Stimulated activated CD4-positive, alpha-beta T cell treated with anti-CD3 and anti-CD28 coated beads, Interleukin-4, amount 100 ng/mL, for 1 hour (primary cell): ENCODE measurements around the gene CELF3.

Experiments used
- DNase-seq: peaks from one replicate; pipeline ENCODE4 v3.0.0-alpha.2; 2020

The CELF3 gene

DNA sequence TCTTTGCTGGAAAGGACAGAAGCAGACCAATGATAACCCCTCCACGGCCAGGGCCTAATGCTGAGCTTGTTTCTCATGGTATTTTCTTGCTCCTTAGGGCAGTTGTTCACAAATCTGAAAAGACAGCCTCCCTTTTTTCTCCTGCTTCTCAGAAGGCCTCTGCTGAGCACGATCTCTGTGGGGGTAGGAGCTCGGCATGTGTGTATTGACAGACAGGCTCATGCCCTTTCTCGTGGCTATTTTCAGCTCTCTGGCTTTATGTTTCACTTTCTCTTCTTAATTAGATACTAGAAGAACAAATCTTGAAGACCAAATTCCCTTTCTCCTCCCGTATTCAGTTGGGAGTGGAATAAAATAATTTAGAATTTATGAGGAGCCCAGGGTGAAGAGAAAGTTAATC is 4.0 kb upstream of the CELF3 start:
- DNase-seq = no peak

DNA sequence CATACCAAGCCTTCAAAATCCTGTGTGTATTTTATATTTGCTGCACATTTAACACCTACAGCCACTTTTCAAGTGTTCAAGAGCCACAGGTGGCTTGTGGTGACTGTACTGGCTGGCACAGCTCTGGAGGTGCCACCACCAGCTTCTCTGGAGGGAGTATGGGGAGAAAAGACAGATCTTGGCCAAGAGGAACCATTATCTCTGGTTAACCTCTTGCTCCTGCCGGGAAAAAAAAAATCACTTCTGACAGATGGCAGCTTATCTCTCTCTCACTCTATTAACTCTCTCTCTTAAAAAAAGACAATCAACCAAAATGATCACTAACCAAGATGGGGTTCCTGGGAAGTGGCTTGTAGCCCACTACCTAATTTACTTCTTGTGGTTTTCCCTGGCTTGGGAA is 3.5 kb upstream of the CELF3 start:
- DNase-seq = no peak

DNA sequence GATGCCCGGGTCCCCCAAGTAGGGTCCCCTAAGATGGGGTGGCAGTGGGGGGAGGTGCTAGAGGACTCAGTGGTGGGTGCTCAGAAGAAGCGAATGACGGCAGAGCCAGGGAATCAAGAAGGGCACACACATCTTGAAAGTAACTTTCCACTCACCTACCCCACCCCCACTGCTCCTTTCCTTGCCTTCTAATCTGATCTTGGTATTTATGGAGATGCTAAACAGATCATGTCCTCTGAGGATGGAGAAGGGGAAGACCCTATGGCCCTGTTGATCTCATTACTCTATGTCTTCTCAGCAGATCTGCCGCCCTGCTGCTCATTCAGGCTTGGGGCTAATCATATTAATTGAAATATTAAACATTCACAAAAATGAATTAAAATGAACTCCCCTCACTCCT is 2.1 kb upstream of the CELF3 start:
- DNase-seq = no peak

DNA sequence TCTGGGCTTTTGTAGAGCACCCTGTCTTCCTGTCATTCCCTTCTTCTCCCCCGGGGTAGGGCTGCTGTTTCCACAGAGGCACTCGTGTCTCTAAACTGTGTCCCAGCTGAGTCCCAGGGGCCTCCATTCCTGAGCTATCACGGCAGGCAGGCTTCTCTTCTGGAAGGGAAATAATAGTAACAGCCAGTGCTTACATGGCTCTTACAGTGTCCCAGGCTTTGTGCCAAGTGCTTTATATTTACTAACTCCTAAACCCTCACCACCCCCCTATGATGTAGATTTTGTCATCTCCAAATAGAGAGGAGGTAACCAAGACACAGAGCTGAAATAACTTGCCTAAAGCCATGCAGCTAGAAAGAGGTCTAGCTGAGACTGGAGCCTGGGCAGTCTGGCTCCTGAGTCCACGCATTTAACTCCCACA is 1.4 kb upstream of the CELF3 start:
- DNase-seq = no peak

DNA sequence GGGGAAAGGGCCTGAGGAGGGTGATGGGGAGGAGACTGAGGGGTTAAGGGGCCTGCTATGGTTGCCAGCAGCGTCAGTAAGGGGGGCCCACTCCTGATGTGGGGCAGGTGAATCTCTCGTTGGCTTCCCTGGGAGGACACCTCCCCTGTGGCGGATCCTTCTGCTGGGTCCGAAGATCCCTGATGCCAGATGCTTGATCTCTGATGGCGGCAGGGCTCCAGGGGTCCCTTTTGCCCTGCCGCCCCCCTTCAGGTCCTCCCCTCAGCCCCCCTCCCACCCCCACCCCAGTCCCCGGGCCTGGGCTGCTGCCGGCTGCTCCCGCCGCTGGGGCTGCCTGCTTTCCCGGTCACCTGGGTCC is 219 bp downstream of the CELF3 start:
- no peak for DNase-seq

DNA sequence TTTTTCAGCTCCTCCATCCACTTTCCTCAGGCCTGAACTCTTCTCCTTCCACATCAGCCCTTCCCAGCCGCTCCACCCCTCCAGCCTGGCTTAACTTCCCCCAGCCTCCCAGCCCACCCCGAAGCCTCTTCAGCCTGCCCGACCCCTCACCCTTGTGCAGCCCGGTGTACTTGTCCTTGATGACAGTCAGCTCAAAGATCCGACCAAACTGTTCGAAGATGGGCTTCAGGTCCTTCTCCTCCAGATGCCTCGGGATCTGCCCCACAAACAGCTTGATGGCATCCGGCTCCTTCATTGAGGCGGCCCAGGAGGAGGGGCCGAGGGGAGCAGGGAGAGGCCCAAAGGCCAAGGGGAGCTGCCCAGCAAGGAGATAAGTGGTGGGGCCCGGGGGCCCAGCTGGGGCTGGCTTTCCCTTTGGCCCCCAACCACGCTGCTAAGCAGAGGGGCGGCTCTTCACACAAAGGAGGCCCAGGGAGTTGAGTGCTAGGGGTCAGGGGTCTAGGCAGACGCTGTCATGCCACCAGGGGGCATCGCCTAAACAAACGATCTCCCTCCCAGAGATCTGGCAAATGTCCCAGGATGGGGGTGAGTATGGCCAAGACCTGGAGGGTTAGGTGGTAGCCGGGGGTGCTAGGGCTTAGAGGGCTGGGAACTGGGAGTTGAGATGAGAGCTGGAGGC is 738 bp downstream of the CELF3 start:
- DNase-seq = no peak

DNA sequence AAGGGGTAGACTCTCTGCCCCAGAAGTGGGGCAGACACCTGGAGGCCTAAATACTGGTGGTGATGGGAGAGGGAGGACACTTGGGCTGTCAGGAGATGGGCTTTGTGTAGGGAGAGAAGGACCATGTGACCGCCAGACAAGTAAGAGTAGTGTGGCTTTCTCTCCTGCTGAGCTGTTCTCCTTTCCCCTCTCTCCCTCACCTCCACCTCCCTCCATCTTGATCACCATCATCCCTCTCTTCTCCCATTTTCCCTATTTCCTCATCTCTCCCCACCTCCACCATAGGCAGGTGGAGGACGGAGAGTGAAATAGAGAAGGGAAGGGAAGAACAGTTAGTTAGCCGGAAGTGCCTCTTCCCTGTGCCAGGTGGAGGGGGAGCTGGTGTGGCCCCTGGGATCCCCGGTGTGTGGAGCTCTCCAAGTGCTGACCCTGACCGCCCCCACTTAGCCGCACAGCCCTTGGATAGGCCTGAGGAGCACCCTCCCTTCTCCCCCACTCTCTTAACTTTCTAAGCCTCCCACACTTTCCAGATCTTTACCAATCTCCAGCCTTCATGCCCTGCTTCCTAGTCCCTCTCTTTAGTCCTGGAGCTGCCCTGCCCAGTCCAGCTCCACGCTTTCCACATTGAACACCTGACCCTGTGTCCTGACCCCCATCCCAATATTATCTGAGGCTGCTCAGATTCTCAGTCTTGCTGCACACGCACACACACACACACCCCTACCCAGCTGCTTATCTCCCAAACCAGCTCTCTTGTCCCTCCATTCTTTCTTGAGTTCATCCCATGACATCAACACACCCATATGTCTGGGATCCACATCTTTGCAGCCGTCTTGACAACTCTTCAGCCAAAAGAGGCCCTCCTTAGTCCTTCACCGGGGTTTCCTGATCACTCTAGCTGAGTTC is 1.5 kb downstream of the CELF3 start:
- no peak for DNase-seq

DNA sequence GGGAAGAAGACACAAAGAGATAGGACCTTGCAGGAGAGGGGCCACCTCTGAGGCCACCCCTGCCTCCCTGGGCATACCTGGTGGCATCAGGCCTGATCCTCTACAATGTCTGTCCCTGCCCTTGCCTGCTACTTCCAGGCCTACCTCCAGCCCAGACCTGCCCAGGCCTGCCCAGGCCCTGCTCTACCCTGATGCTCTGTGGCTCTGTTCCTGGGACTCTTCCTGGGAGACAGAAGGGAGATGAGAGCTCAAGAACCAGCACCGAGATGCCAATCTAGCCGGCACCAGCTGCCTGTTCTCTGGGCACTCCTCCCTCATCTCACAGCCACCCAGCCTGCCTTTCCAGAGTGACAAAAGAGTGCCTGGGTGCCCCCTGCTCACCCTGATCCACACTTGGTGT is 2.7 kb downstream of the CELF3 start:
- no peak for DNase-seq

DNA sequence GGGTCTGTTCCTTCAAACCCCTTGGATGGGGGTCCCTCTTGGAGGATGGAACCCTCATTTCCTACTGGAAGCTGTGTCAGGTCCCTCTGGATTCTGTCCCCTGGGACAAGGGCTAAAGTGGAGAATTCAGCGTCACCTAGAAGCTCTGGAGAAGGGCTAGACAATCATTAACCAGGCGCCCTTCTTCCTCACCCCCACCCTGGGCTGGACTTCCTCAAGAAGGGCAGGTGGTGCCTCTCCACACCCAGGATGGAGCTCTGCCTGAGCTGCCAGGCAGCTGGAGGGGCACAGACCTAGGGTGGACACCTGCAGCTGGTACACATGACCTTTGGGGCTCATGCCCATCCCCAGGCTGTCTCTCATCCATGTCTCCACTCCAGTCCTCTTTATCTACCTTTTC is 3.6 kb downstream of the CELF3 start:
- no peak for DNase-seq

DNA sequence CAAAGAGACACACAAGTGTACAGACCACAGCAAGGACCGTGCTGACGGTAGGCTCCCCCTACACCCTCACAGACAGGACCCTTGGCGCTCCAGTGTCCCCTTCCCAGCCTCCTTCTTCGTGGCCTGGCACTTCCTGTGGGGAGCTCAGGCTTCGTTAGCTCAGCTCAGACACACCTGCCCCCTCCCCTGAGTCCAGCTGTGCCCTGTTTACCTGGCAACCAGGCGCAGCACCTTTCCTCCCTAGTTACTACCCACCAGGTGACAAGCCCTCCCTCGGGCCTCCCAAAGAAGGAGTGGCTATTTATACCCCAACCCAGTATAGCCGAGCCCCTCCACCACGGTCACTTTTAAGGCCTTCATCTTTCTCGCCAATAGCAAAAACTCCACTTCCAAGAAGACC is 4.7 kb downstream of the CELF3 start:
- no peak for DNase-seq

DNA sequence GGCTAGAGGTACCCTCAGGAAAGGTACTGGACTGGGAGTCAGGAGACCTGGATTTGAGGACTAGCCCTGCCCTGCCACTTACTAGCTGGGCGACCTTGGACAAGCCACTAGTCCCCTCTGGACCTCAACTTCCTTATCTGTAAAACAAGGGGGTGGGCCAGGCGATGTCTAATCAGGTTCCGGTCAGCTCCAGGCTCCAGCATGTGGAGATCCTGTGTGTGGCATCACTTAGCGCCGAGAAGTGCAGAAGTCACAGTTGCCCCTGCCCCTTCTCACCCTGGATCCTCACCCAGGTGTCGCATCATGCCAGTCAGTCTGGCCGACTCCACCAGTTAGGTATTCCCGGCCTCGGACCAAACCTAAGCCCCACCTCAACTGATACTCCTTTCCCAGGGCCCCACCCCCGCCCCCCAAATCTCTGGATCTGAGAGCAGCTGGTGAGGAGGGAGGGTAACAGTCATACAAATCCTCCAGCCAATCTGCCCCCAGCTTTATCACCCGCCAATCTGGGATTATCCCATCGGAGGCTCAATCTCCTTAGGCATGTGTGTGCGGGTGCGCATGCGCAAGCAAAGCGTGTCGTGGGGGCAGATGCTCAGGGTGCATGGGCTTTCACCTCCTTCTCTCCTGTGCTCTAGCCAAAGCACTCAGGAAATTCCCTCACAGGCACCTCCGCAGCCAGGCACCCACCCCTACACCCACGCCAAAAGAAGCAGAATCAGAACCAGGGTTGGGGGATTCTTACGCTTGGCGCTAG is 5.4 kb downstream of the CELF3 start:
- no peak for DNase-seq

DNA sequence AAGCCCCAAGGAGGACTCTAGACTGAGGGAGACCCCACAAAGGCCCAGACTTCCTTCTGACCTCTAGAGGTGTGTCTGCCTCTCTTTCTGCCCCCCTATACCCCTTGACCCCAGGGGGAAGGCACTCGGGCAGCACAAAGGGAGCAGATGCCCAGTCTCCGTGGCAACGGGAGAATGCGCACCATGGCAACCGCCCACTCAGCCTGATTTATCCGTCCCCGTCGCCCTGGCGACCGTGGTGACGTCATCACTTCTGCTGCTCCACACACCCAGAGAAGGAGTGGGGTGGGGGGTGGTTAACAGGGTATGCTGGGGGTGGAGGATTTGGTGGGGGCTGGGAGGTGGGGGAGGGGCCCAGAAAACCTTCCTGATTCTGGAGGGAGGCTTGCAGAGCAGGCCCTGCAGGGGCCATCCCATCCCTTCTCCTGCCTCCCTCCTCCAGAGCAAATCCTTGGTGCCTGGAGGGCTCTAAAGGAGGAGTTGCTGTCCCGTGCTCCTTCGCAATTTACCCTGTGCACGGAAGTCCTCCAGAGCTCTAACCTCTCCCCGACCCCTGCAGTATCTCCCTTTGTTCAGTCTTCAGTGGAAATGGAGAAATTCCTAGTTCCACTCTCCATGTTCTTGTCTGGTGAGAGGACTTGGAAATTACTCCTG is 6.3 kb downstream of the CELF3 start:
- peak; percentile 33 for DNase-seq

DNA sequence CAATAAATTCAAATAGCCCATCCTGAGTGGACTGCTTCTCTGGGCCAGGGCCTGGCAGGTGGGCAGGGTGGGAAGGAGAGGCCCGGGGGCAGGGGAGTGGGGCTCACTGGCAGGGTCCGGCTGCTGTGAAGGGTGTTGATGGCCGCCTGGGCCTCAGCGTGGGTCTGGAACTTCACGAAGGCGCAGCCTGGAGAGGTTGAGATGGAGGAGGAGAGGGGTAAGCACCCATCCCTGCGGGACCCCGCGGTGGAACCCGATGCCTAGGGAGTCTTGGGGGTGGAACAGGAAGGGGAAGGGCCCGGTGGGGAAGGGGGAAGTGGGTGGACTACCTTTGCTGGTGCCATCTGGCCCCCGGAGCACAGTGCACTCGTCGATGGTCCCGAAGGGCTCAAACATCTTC is 7.7 kb downstream of the CELF3 start:
- no peak for DNase-seq

DNA sequence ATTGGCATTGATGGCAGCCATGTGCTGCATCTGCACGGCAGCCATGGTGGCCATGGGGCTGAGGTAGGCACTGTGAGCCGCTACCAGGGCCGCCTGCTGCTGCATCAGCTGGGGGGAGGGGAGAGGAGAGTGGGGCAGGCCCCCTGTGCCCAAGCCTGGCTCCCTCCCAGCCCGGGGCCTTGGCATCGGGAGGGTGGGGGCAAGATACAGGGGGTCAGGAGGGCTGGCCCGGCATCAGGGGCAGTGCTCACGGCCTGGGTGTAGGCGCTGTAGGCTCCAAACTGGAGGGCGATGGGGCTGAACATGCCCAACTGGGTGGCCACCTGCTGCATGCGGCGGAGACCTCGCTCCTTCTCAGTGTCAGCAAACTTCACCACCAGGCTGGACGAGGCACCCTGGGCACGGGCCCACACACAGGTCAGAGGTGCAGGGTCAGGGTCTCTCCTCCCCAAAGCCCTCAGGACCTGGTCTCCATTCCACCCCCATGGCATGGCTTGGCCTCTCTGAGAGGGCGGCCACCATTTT is 9.0 kb downstream of the CELF3 start:
- no peak for DNase-seq

DNA sequence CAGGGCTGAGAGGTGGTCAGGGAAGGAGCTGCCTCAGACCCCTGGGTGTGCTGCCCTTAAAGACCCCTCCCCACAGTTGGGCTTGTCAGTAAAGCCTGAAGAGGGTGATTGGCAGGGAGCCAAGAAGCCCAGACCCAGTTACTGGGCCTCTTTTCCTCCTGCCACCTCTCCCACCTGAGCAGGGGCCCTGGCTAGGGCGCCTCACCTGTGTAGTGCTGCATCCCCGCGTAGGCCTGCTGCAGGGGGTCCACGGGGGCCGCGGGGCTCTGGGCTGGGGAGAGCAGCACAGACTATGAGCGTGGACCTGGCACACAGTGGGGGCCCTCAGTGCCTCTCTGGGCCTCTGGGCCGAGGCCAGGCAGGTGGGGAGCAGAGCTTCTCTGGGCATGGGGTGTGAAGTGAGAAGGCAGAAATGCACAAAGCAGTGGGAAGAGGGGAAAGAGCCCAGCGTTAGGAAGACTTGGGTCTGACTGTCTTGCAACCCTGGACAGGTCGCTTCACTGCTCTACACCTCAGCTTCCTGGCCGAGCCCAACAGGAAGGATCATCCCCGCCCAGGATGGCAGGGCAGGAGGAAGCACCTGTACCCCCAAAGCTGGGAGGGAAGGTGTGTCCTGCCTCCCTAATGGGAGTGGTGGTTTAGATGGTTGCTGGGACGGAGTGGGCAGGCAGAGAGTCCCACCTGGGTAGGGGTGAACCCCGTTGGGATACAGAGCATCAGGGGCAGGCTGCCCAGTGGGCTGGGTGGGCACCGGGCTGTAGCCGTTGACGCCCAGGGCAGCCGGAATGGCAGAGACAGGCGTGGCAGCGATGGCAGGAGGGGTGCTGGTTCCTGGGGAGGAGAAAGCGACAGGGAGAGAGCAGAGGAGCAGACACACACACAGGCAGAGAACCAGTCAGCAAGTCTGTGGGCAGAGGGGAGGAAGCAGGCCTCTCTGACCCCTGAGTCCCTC is 9.9 kb downstream of the CELF3 start:
- no peak for DNase-seq

DNA sequence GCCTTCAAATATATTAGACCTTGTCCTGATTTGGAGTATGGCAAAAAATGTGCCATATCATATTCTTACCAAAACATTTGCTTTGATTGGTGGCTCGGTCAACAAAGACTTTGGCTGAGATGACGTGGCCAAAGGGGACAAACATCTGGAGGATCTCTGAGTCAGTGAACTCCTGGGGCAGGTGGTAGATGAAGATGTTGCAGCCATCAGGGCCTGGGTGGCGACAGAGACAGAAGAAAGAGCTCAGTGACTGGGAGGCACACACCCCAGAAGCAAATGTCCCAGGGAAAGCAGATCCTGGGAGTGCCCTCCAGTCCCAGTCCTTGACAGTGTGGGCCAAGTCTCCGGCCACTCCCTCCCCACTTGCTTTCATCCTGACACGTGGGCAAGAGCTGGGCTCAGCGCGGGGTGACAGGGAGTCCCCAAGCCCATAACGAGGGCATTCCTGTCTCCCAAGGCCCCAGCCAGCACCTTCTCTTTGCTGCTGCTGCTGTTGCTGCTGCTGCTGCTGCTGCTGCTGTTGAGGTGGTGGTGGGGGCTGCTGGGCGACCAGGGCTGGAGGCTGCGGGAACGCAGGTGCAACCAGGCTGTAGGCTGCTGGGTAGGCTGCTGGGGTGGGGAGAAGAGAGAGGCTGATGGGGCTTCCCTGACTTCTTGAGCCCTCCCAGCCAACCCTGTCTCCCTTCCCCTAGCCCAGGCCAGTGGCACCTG is 10.7 kb downstream of the CELF3 start:
- no peak for DNase-seq

DNA sequence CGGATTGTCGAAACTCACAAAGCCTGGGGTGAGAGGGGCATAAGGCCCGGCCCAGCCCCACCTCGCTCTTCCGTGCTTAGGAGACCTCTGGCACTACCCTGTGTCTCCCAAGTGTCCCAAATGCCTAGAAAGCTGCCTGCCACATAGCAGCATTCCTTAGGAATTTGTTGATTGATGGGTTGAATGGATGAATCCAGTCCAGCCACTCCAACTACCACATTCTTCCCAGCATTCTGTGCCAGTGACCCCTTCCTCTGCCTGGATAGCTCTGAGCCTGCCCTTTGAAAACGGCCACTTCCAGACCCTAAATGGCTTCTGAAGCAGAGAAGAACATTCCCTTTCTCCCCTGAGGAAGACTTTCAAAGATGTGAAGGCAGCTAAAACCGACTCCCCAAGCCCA is 11.5 kb downstream of the CELF3 start:
- no peak for DNase-seq

DNA sequence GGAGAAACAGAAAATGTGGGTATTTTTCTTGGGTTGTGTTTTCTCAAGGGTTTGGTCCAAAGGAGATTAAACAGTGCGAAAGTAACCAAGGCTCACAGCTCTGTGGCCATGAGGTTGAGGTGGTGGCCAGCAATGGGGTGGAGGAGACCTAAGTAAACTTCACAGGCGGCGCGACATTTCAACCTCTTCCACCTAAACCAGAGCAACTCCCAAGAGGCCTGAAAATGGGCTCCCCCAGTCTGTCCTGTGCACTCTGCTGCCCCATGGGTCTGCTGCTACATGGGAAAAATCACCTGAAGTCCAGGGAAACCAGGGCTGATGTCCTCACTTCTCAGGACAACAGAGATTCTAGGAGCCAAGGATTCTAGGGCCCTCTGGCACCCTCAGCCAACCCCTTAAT is 12.4 kb downstream of the CELF3 start:
- no peak for DNase-seq

DNA sequence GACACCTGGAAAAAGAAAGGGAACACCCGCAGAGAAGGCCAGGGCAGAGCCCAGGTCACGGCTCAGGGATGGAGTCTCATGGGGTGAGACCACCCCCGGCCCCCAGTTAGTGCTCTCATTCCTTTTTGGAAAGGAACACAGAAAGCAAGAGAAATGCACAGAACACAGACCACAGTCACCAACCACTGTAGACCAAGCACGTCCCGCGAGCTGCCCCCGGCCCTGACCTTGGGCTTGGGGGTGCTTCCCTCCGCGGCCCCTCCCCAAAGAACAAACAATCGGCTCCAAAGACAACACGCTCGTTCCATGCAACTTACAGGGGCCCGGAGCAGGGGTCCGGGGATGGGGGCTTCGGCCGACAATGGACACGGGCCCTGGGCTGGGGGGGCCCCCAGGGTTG is 12.8 kb downstream of the CELF3 start:
- no peak for DNase-seq

DNA sequence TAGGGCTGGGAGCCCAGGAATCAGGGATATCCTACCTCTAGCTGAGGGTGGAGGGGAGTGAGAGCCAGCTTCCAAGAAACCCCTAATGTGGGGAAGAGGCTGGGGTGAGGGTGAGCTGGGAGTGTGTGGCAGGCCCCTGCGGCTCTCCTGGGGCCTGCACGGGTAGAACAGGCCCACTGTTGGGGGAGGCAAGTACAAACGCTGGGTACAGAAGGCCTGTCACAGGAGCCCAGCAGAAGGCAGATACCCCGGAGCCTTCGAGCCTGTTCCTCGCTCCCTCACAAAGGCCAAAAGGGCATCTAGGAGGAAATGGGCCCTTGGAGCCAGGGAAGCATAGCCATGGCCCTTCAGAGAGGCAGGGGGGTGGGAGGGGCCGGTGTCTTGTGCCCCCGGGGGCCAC is 13.7 kb downstream of the CELF3 start:
- DNase-seq = no peak

DNA sequence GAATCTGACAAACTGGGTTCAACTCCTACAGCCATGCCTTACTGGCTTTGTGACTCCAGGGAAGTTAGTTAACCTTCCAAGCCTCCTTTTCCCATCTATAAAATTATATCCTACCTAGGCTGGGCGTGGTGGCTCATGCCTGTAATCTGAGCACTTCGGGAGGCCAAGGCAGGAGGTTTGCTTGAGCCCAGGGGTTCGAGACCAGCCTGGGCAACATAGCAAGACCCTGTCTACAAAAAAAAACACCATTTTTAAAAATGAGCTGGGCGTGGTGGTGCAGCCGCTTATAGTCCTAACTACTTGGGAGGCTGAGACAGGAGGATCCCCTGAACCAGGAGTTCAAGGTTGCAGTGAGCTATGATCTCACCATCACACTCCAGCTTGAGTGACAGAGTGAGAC is 15.1 kb downstream of the CELF3 start:
- DNase-seq = no peak
